CD8-positive, alpha-beta memory T cell (primary cell): Measurements from ENCODE around the gene SMARCD2. TPM values are rescaled to one million over a fixed set of nuclear protein-coding genes. Genes with fewer than 3 reads are reported as not detected.
A peak's percentile ranks its signal among the peaks of the same experiment; 100 is the strongest.

Experiments
- CTCF ChIA-PET: fragments of 350-600 bp; sonication (Branson Sonifier 250); formaldehyde crosslinking; loops from one replicate; lab custom pipeline; 2021; ENCODE audit warnings: antibody characterized with exemption; lab: Charles Lee
- POLR2A ChIA-PET: fragments of 350-600 bp; sonication (Branson Sonifier 250); formaldehyde crosslinking; loops from one replicate; lab custom pipeline; 2021; ENCODE audit warnings: antibody characterized with exemption; lab: Charles Lee
- DNase-seq, 5 donors: peaks; one replicate each; pipeline versions ENCODE4 v3.0.0 to v3.0.0-alpha.2; 2020 to 2022; ENCODE audit warnings: mixed read lengths in 1 of 5
- H3K27ac ChIP-seq: one replicate; pipeline ENCODE4 v1.7.0; 2013; ENCODE audit warnings: low read depth, mild to moderate bottlenecking, low read length, moderate library complexity
- H3K27me3 ChIP-seq: 2 replicates; pipeline ENCODE4 v1.7.0; 2013; ENCODE audit warnings: low read length, mild to moderate bottlenecking; ENCODE audit not compliant: insufficient read depth, poor library complexity, severe bottlenecking
- H3K36me3 ChIP-seq: 2 replicates; pipeline ENCODE4 v1.7.0; 2013; ENCODE audit warnings: mild to moderate bottlenecking, low read length, moderate library complexity; ENCODE audit not compliant: insufficient read depth
- H3K4me1 ChIP-seq: 2 replicates; pipeline ENCODE4 v1.7.0; 2013; ENCODE audit warnings: mild to moderate bottlenecking, low read length, moderate library complexity; ENCODE audit not compliant: insufficient read depth
- H3K4me3 ChIP-seq: 2 replicates; pipeline ENCODE4 v1.7.0; 2013; ENCODE audit warnings: mild to moderate bottlenecking, low read length
- H3K9me3 ChIP-seq: 2 replicates; pipeline ENCODE4 v1.7.0; 2013; ENCODE audit warnings: mild to moderate bottlenecking, low read length
- H3K27ac Mint-ChIP-seq, 8 donors: one replicate each; pipeline ENCODE4 v1.8.0; 2020 to 2021; ENCODE audit warnings: mixed read lengths in 8 of 8, mild to moderate bottlenecking in 6 of 8, inconsistent platforms in 3 of 8, moderate library complexity in 3 of 8
- H3K27me3 Mint-ChIP-seq, 2 donors: one replicate each; pipeline ENCODE4 v1.8.0; 2020 to 2021; ENCODE audit warnings: mixed read lengths in 2 of 2, mild to moderate bottlenecking in 1 of 2, moderate library complexity in 1 of 2
- H3K36me3 Mint-ChIP-seq, 3 donors: one replicate each; pipeline ENCODE4 v1.8.0; 2020 to 2021; ENCODE audit warnings: mixed read lengths in 3 of 3, inconsistent platforms in 1 of 3, mild to moderate bottlenecking in 1 of 3
- H3K4me1 Mint-ChIP-seq, 3 donors: one replicate each; pipeline ENCODE4 v1.8.0; 2020 to 2021; ENCODE audit warnings: mixed read lengths in 3 of 3, inconsistent platforms in 1 of 3, mild to moderate bottlenecking in 1 of 3
- H3K4me3 Mint-ChIP-seq, 7 donors: one replicate each; pipeline ENCODE4 v1.8.0; 2020 to 2021; ENCODE audit warnings: mixed read lengths in 7 of 7, mild to moderate bottlenecking in 6 of 7, moderate library complexity in 4 of 7, inconsistent platforms in 2 of 7
- H3K9me3 Mint-ChIP-seq, 5 donors: one replicate each; pipeline ENCODE4 v1.8.0; 2020 to 2022; ENCODE audit warnings: mixed read lengths in 5 of 5, mild to moderate bottlenecking in 3 of 5, moderate library complexity in 2 of 5, inconsistent platforms in 1 of 5
- polyA plus RNA-seq: library from polyadenylated mRNA; unstranded; fragments of 300-500 nt; fragmentation: Illumina TruSeq; gene quantifications from one replicate; pipeline ENCODE4 v1.2.3, GENCODE V29; 2021
- total RNA-seq, 2 experiments: library from RNA; stranded (reverse); gene quantifications; one replicate each; pipeline ENCODE4 v1.2.3, GENCODE V29; 2021

The SMARCD2 gene
- total and polyA plus RNA-seq, 3 experiments from 2014 or later, result 96.8 to 121 (median 107) TPM

- peaks cover 58% of the 10 kb centered on the region for H3K36me3 ChIP-seq
- no peaks in the 10 kb centered on the region for H3K27me3 ChIP-seq
- peaks cover 44 to 69% (median 49%) of the 10 kb centered on the region in 3 donors for H3K4me1 Mint-ChIP-seq
- H3K9me3 ChIP-seq, result no peaks in the 10 kb centered on the region
- peaks cover 32% of the 10 kb centered on the region for H3K4me1 ChIP-seq
- peak overlapping the region in 3 of 7 donors; percentile 25 to 44 (median 35) for H3K4me3 Mint-ChIP-seq
- H3K36me3 Mint-ChIP-seq, result peaks cover 12 to 87% (median 21%) of the 10 kb centered on the region in 3 donors
- no peaks in the 10 kb centered on the region for H3K9me3 Mint-ChIP-seq
- H3K4me3 ChIP-seq, result no peak overlapping the region
- H3K27ac ChIP-seq, result no peak overlapping the region
- peaks cover 0 to 2% of the 10 kb centered on the region in 2 donors for H3K27me3 Mint-ChIP-seq
- ChIA-PET CTCF (interaction anchor here (1.5 kb wide), 1 partner anchor 11 kb away, joined by 7 read pairs; no protein-coding TSS in a partner anchor), POLR2A (interaction anchor here (0.6 to 4.2 kb wide), 2 partner anchors 11 to 51 kb away, joined by 4 to 26 read pairs; partner anchors contain the start of genes CCDC47 and DDX42)
- peak overlapping the region; percentile 7 to 99 (median 74) for H3K27ac Mint-ChIP-seq
- no peak for DNase-seq
Measured at GRCh38 chr17:63824362-63824761, 18.1 kb downstream of the SMARCD2 start.

DNA sequence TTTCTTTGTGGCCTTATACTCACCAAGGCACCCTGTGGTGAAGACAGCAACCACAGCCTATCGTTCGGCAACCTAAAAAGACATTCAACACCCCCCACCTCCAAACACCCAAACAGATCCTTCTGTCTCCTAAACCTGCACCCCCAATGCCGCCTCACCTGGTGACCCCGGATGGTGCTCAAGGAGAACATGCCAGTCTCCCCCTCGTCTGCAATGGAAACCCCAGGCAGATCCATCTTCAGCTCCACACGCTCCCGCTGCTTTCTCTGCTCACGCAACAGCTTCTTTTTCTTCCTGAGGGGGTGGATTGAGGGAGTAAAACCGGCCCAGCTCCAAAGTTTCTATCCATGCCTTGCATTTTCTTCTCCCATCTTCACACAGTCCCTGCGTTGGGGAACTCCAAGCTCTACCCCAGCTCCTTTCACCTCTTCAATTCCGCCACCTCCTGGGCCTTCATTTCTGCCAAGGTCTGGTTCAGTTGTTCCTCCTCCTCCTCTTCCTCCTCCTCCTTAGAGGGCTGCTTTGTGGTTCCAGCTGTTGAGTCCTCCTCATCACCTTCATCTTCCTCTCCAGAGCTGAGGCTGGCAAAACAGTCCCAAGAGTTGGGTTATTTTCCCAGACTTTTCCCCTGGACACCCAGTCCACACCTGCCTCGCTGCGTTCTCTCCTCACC lies 18.7 kb downstream of the SMARCD2 start:
- Histone ChIP-seq H3K36me3 (peaks cover 61% of the 10 kb centered on the region), H3K4me3 (no peak overlapping the region), H3K9me3 (no peaks in the 10 kb centered on the region), H3K27ac (no peak overlapping the region), H3K4me1 (peaks cover 29% of the 10 kb centered on the region), H3K27me3 (no peaks in the 10 kb centered on the region)
- Mint-ChIP-seq H3K36me3 (peaks cover 12 to 87% (median 25%) of the 10 kb centered on the region in 3 donors), H3K4me3 (peak overlapping the region in 3 of 7 donors; percentile 19 to 44 (median 25)), H3K27me3 (peaks cover 0 to 2% of the 10 kb centered on the region in 2 donors), H3K27ac (peak overlapping the region; percentile 29 to 99 (median 80)), H3K9me3 (no peaks in the 10 kb centered on the region), H3K4me1 (peaks cover 43 to 63% (median 44%) of the 10 kb centered on the region in 3 donors)
- CTCF ChIA-PET, result interaction anchor here (1.5 kb wide), 1 partner anchor 11 kb away, joined by 7 read pairs; no protein-coding TSS in a partner anchor
- POLR2A ChIA-PET, result interaction anchor here (0.6 to 0.9 kb wide), 2 partner anchors 20 to 101 kb away, joined by 3 to 6 read pairs; no protein-coding TSS in a partner anchor
- no peak for DNase-seq

- Mint-ChIP-seq H3K9me3 (no peaks in the 10 kb centered on the region), H3K27ac (peak overlapping the region in 4 of 8 donors; percentile 12 to 68 (median 48)), H3K27me3 (peaks cover 0 to 2% of the 10 kb centered on the region in 2 donors), H3K4me1 (peaks cover 32 to 51% (median 37%) of the 10 kb centered on the region in 3 donors), H3K4me3 (peak overlapping the region in 1 of 7 donors; percentile 49), H3K36me3 (peaks cover 12 to 94% (median 29%) of the 10 kb centered on the region in 3 donors)
- Histone ChIP-seq H3K4me3 (no peak overlapping the region), H3K36me3 (peaks cover 74% of the 10 kb centered on the region), H3K9me3 (no peaks in the 10 kb centered on the region), H3K27me3 (no peaks in the 10 kb centered on the region), H3K27ac (no peak overlapping the region), H3K4me1 (peaks cover 18% of the 10 kb centered on the region)
- ChIA-PET POLR2A (interaction anchor here (0.7 kb wide), 1 partner anchor 40 kb away, joined by 3 read pairs; no protein-coding TSS in a partner anchor), CTCF (no interaction called here)
- no peak for DNase-seq
Measured at GRCh38 chr17:63822537-63822936, 19.9 kb downstream of the SMARCD2 start.

- Mint-ChIP-seq H3K4me3 (no peak overlapping the region), H3K36me3 (peaks cover 12 to 94% (median 29%) of the 10 kb centered on the region in 3 donors), H3K27ac (peak overlapping the region; percentile 14 to 91 (median 46)), H3K9me3 (no peaks in the 10 kb centered on the region), H3K27me3 (peaks cover 0 to under 1% of the 10 kb centered on the region in 2 donors), H3K4me1 (peaks cover 24 to 43% (median 31%) of the 10 kb centered on the region in 3 donors)
- CTCF ChIA-PET, result interaction anchor here (1.2 to 2.2 kb wide), 3 partner anchors 9 to 27 kb away, joined by 3 to 5 read pairs (median 3); no protein-coding TSS in a partner anchor
- no peaks in the 10 kb centered on the region for H3K27me3 ChIP-seq
- H3K27ac ChIP-seq, result no peak overlapping the region
- DNase-seq, result no peak
- H3K9me3 ChIP-seq, result no peaks in the 10 kb centered on the region
- POLR2A ChIA-PET, result interaction anchor here (0.7 kb wide), 1 partner anchor 40 kb away, joined by 3 read pairs; no protein-coding TSS in a partner anchor
- H3K36me3 ChIP-seq, result peaks cover 81% of the 10 kb centered on the region
- H3K4me1 ChIP-seq, result peaks cover 18% of the 10 kb centered on the region
- H3K4me3 ChIP-seq, result no peak overlapping the region
Measured at GRCh38 chr17:63821804-63822203, 20.7 kb downstream of the SMARCD2 start.

GRCh38 chr17:63820963-63821561 lies 21.4 kb downstream of the SMARCD2 start:
- Histone ChIP-seq H3K4me1 (peaks cover 14% of the 10 kb centered on the region), H3K4me3 (no peak overlapping the region), H3K27me3 (no peaks in the 10 kb centered on the region), H3K36me3 (peaks cover 88% of the 10 kb centered on the region), H3K9me3 (no peaks in the 10 kb centered on the region), H3K27ac (no peak overlapping the region)
- Mint-ChIP-seq H3K4me3 (peak overlapping the region in 3 of 7 donors; percentile 24 to 57 (median 42)), H3K27ac (peak overlapping the region in 5 of 8 donors; percentile 24 to 79 (median 71)), H3K36me3 (peaks cover 12 to 97% (median 29%) of the 10 kb centered on the region in 3 donors), H3K4me1 (peaks cover 17 to 36% (median 23%) of the 10 kb centered on the region in 3 donors), H3K27me3 (no peaks in the 10 kb centered on the region), H3K9me3 (no peaks in the 10 kb centered on the region)
- DNase-seq, result no peak
- POLR2A ChIA-PET, result no interaction called here
- CTCF ChIA-PET, result interaction anchor here (1.2 to 2.2 kb wide), 3 partner anchors 9 to 28 kb away, joined by 3 to 5 read pairs (median 3); no protein-coding TSS in a partner anchor

DNA sequence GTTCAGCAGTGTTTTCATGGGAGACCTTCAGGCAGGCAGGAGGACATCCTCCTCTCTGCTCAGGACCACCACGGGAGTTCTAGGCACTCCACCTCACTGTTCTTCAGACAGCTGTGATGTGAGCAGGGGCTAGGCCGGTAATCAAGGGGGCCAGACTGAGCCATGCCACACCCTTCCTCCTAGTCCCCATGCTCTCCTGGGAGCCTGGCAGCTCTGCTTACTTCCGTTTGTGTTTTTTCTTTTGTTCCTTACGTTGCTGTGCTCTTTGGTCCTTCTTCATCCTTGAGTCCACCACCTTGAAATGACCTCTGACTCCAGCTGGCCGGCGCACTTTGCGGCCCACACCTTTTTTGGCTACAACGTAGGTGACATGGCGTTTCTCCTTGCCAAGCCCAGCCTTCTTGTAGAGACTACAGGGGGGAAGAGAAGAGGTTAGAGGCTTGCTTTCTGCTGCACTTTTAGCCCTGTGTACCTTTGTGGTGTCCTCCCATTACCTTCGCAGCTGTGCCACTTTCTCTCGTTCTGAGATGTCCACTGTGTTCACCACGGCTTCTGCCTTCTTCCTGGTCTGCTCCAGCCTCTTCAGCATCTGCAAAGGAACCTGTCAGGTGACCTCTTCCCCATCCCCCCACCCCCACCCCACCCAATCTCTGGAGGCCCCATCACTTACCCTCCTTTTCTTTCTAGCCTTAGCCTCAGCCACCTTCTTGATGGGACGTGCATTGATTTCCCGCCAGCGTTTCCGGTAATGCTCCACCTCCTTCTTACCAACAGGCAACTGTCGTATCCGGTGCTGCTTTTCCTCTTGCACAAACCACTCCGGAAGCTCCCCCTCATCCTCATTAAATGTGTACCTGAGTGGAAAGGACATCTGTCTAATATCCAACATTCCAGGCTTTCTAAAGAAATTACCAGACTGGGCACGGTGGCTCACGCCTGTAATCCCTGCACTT lies 22.6 kb downstream of the SMARCD2 start:
- H3K27ac ChIP-seq, result no peak overlapping the region
- H3K4me3 ChIP-seq, result no peak overlapping the region
- H3K27me3 ChIP-seq, result no peaks in the 10 kb centered on the region
- ChIA-PET CTCF (interaction anchor here (1.8 to 2.2 kb wide), 3 partner anchors 19 to 29 kb away, joined by 3 to 5 read pairs (median 5); no protein-coding TSS in a partner anchor), POLR2A (interaction anchor here (0.6 kb wide), 1 partner anchor 129 kb away, joined by 3 read pairs; no protein-coding TSS in a partner anchor)
- peak overlapping the region in 7 of 8 donors; percentile 28 to 92 (median 68) for H3K27ac Mint-ChIP-seq
- H3K9me3 Mint-ChIP-seq, result no peaks in the 10 kb centered on the region
- peaks cover 9 to 25% (median 16%) of the 10 kb centered on the region in 3 donors for H3K4me1 Mint-ChIP-seq
- no peaks in the 10 kb centered on the region for H3K9me3 ChIP-seq
- peak overlapping the region in 4 of 7 donors; percentile 13 to 42 (median 26) for H3K4me3 Mint-ChIP-seq
- H3K36me3 ChIP-seq, result peaks cover 89% of the 10 kb centered on the region
- H3K36me3 Mint-ChIP-seq, result peaks cover 7 to 99% (median 34%) of the 10 kb centered on the region in 3 donors
- H3K27me3 Mint-ChIP-seq, result no peaks in the 10 kb centered on the region
- DNase-seq, result no peak
- peaks cover 5% of the 10 kb centered on the region for H3K4me1 ChIP-seq

GRCh38 chr17:63819131-63819530 lies 23.4 kb downstream of the SMARCD2 start:
- no peak for DNase-seq
- H3K27me3 Mint-ChIP-seq, result no peaks in the 10 kb centered on the region
- Histone ChIP-seq H3K9me3 (no peaks in the 10 kb centered on the region), H3K4me1 (peaks cover 5% of the 10 kb centered on the region), H3K27ac (no peak overlapping the region), H3K27me3 (no peaks in the 10 kb centered on the region), H3K36me3 (peaks cover 88% of the 10 kb centered on the region), H3K4me3 (no peak overlapping the region)
- H3K9me3 Mint-ChIP-seq, result no peaks in the 10 kb centered on the region
- ChIA-PET POLR2A (no interaction called here), CTCF (interaction anchor here (1.8 kb wide), 1 partner anchor 30 kb away, joined by 5 read pairs; no protein-coding TSS in a partner anchor)
- peaks cover 1 to 99% (median 31%) of the 10 kb centered on the region in 3 donors for H3K36me3 Mint-ChIP-seq
- peak overlapping the region in 5 of 8 donors; percentile 2 to 77 (median 51) for H3K27ac Mint-ChIP-seq
- H3K4me3 Mint-ChIP-seq, result peak overlapping the region in 1 of 7 donors; percentile 3
- peaks cover 7 to 22% (median 11%) of the 10 kb centered on the region in 3 donors for H3K4me1 Mint-ChIP-seq
